Uterus (tissue), 4 donors: ENCODE data around the gene STK11. TPM values are rescaled to one million over a fixed set of nuclear protein-coding genes. Genes with fewer than 3 reads are reported as not detected.

Source experiments
- DNase-seq, 2 donors: peaks; one replicate each; pipeline ENCODE4 v3.0.0-alpha.2; 2019 to 2020
- H3K27ac ChIP-seq, 2 donors: fragments of 200-600 bp; sonication (generic); 1 replicate in 1 of 2; 2 replicates in 1 of 2; pipeline ENCODE4 v1.5.1; 2016 to 2018
- H3K27me3 ChIP-seq, 2 donors: fragments of 200-600 bp; sonication (generic); one replicate each; pipeline ENCODE4 v1.5.1; 2018 to 2019; ENCODE audit warnings: control low read depth in 1 of 2
- H3K36me3 ChIP-seq, 2 donors: fragments of 200-600 bp; sonication (generic); one replicate each; pipeline ENCODE4 v1.5.1; 2019; ENCODE audit warnings: control low read depth in 1 of 2
- H3K4me1 ChIP-seq, 2 donors: fragments of 200-600 bp; sonication (generic); one replicate each; pipeline ENCODE4 v1.5.1; 2018 to 2019; ENCODE audit warnings: control low read depth in 1 of 2
- H3K4me3 ChIP-seq, 2 donors: fragments of 200-600 bp; sonication (generic); 1 replicate in 1 of 2; 2 replicates in 1 of 2; pipeline ENCODE4 v1.5.1; 2018 to 2019; ENCODE audit warnings: mild to moderate bottlenecking in 1 of 2
- H3K9me3 ChIP-seq, 2 donors: fragments of 200-600 bp; sonication (generic); one replicate each; pipeline ENCODE4 v1.5.1; 2019; ENCODE audit warnings: control low read depth in 1 of 2
- CTCF ChIP-seq, 4 experiments: fragments of 200-600 bp in 2 of 4; fragments of 450-650 bp in 2 of 4; sonication (generic) in 2 of 4; IDR thresholded peaks; one replicate each; pipeline ENCODE4 v1.5.1; 2016 to 2019; ENCODE audit warnings: antibody characterized with exemption in 4 of 4, mild to moderate bottlenecking in 2 of 4, moderate library complexity in 1 of 4
- POLR2A ChIP-seq, 2 donors: fragments of 450-650 bp; IDR thresholded peaks; one replicate each; pipeline ENCODE4 v1.6.1; 2016; ENCODE audit warnings: antibody characterized with exemption in 2 of 2, mild to moderate bottlenecking in 1 of 2, moderate library complexity in 1 of 2
- intact Hi-C: fragments of 100-400 bp; cut with DNase I; formaldehyde crosslinking; loops from one replicate; pipeline ENCODE4 v1.15.1; 2023; ENCODE audit warnings: low total_unique reads
- total RNA-seq, 4 donors: library from RNA; depleted of rRNA in 3 of 4; stranded (reverse); fragments of >200 nt in 3 of 4; gene quantifications; one replicate each; pipeline versions ENCODE4 v1.1.0 to v1.2.4, GENCODE V29; 2014 to 2023
- donor health status: DM: yes; HTN: yes; CAD: no.

STK11 gene
- total RNA-seq, 4 donors from 2014 or later: 17.4 to 62.8 (median 43.3) TPM

- peaks cover 41 to 68% of the 10 kb centered on the region in 2 donors for H3K4me1 ChIP-seq
- intact Hi-C loops: no loop called here
- H3K9me3 ChIP-seq: no peaks in the 10 kb centered on the region
- DNase-seq: peak; percentile 85 to 91
- TF ChIP-seq POLR2A (IDR thresholded peaks at IDR 0.05) (peak in 1 of 2 donors; percentile 50), CTCF (IDR thresholded peaks at IDR 0.05) (no peak)
- peak overlapping the region; percentile 48 to 65 for H3K4me3 ChIP-seq
- H3K27ac ChIP-seq: peak overlapping the region; percentile 96 to 99
- H3K36me3 ChIP-seq: no peaks in the 10 kb centered on the region
- H3K27me3 ChIP-seq: no peaks in the 10 kb centered on the region
Measured at GRCh38 chr19:1269478-1270212, 64.1 kb downstream of the STK11 start.

- H3K36me3 ChIP-seq: no peaks in the 10 kb centered on the region
- DNase-seq: no peak
- peaks cover 36 to 72% of the 10 kb centered on the region in 2 donors for H3K4me1 ChIP-seq
- no peak for TF ChIP-seq CTCF (IDR thresholded peaks at IDR 0.05)
- TF ChIP-seq POLR2A (IDR thresholded peaks at IDR 0.05): no peak
- peak overlapping the region; percentile 96 to 99 for H3K27ac ChIP-seq
- H3K27me3 ChIP-seq: no peaks in the 10 kb centered on the region
- no peaks in the 10 kb centered on the region for H3K9me3 ChIP-seq
- peak overlapping the region; percentile 48 to 65 for H3K4me3 ChIP-seq
- intact Hi-C loops: no loop called here
Measured at GRCh38 chr19:1270213-1270853, 64.8 kb downstream of the STK11 start.

- Histone ChIP-seq H3K27me3 (no peaks in the 10 kb centered on the region), H3K4me1 (peaks cover 31 to 65% of the 10 kb centered on the region in 2 donors), H3K27ac (peak overlapping the region; percentile 96 to 99), H3K36me3 (no peaks in the 10 kb centered on the region), H3K4me3 (peak overlapping the region; percentile 48 to 65), H3K9me3 (no peaks in the 10 kb centered on the region)
- no peak for DNase-seq
- intact Hi-C loops: no loop called here
- TF ChIP-seq CTCF (IDR thresholded peaks at IDR 0.05) (no peak), POLR2A (IDR thresholded peaks at IDR 0.05) (no peak)
Measured at GRCh38 chr19:1270854-1271527, 65.4 kb downstream of the STK11 start.

- intact Hi-C loops: no loop called here
- peak overlapping the region; percentile 96 to 99 for H3K27ac ChIP-seq
- peak in 1 of 2 donors; percentile 43 for DNase-seq
- H3K4me3 ChIP-seq: peak overlapping the region in 1 of 2 donors; percentile 48
- H3K36me3 ChIP-seq: no peaks in the 10 kb centered on the region
- H3K27me3 ChIP-seq: no peaks in the 10 kb centered on the region
- H3K9me3 ChIP-seq: no peaks in the 10 kb centered on the region
- H3K4me1 ChIP-seq: peaks cover 29 to 69% of the 10 kb centered on the region in 2 donors
- TF ChIP-seq CTCF (IDR thresholded peaks at IDR 0.05) (no peak), POLR2A (IDR thresholded peaks at IDR 0.05) (no peak)
Measured at GRCh38 chr19:1271528-1272422, 66.2 kb downstream of the STK11 start.
